Neuronal stem cell (in vitro differentiated cells): Measurements from ENCODE around the gene GLTPD2.
A peak's percentile ranks its signal among the peaks of the same experiment; 100 is the strongest.

ENCODE experiments used
- DNase-seq: peaks from one replicate; pipeline ENCODE4 v3.0.0-alpha.2; 2013; ENCODE audit warnings: low spot score
- H2AFZ ChIP-seq: one replicate; pipeline ENCODE4 v1.6.1; 2013; ENCODE audit warnings: mild to moderate bottlenecking, low read length, inconsistent platforms
- H2AK5ac ChIP-seq: 2 replicates; pipeline ENCODE4 v1.6.1; 2013; ENCODE audit warnings: low read depth, mild to moderate bottlenecking, inconsistent platforms, low read length, moderate library complexity, mixed read lengths
- H2BK120ac ChIP-seq: 2 replicates; pipeline ENCODE4 v1.6.1; 2013; ENCODE audit warnings: low read depth, mild to moderate bottlenecking, inconsistent platforms, low read length, moderate library complexity, mixed read lengths
- H2BK12ac ChIP-seq: one replicate; pipeline ENCODE4 v1.6.1; 2013; ENCODE audit warnings: low read length, inconsistent platforms
- H2BK15ac ChIP-seq: 2 replicates; pipeline ENCODE4 v1.6.1; 2013; ENCODE audit warnings: mild to moderate bottlenecking, low read length, inconsistent platforms, mixed read lengths
- H2BK5ac ChIP-seq: one replicate; pipeline ENCODE4 v1.6.1; 2013; ENCODE audit warnings: inconsistent platforms, mild to moderate bottlenecking, low read length, moderate library complexity
- H3K14ac ChIP-seq: one replicate; pipeline ENCODE4 v1.6.1; 2013; ENCODE audit warnings: low read length, inconsistent platforms
- H3K18ac ChIP-seq: 2 replicates; pipeline ENCODE4 v1.6.1; 2013; ENCODE audit warnings: low read length, inconsistent platforms
- H3K23ac ChIP-seq: 2 replicates; pipeline ENCODE4 v1.6.1; 2013; ENCODE audit warnings: low read depth, mild to moderate bottlenecking, mixed read lengths, low read length, inconsistent platforms; ENCODE audit not compliant: poor library complexity
- H3K27ac ChIP-seq: replicated peaks from 3 replicates; pipeline ENCODE4 v1.5.1; 2013; ENCODE audit warnings: low read length, inconsistent platforms
- H3K27me3 ChIP-seq, 3 experiments: 2 replicates each; pipeline ENCODE4 v1.6.1; 2013; ENCODE audit warnings: low read length in 3 of 3, mild to moderate bottlenecking in 2 of 3, inconsistent platforms in 1 of 3, low read depth in 1 of 3, mixed read lengths in 1 of 3, moderate library complexity in 1 of 3; ENCODE audit not compliant: control insufficient read depth in 3 of 3, insufficient read depth in 3 of 3
- H3K36me3 ChIP-seq, 2 donors: replicated peaks in 1 of 2; 2 replicates each; pipeline ENCODE4 v1.6.1; 2013; ENCODE audit warnings: low read length in 2 of 2; ENCODE audit not compliant: control insufficient read depth in 2 of 2, insufficient read depth in 2 of 2
- H3K4ac ChIP-seq: 2 replicates; pipeline ENCODE4 v1.6.1; 2013; ENCODE audit warnings: inconsistent platforms, mild to moderate bottlenecking, low read length, moderate library complexity
- H3K4me1 ChIP-seq, 2 donors: 1 replicate in 1 of 2; 2 replicates in 1 of 2; pipeline ENCODE4 v1.6.1; 2013; ENCODE audit warnings: low read length in 2 of 2, low read depth in 1 of 2; ENCODE audit not compliant: control insufficient read depth in 2 of 2, insufficient read depth in 1 of 2
- H3K4me2 ChIP-seq: one replicate; pipeline ENCODE4 v1.6.1; 2013; ENCODE audit warnings: mild to moderate bottlenecking, low read length, inconsistent platforms; ENCODE audit not compliant: insufficient read depth, poor library complexity, severe bottlenecking
- H3K4me3 ChIP-seq, 2 donors: 2 replicates each; pipeline ENCODE4 v1.5.1; 2013; ENCODE audit warnings: low read length in 2 of 2, mild to moderate bottlenecking in 2 of 2, inconsistent platforms in 1 of 2, moderate library complexity in 1 of 2
- H3K79me1 ChIP-seq: one replicate; pipeline ENCODE4 v1.6.1; 2013; ENCODE audit warnings: low read depth, mild to moderate bottlenecking, inconsistent platforms, low read length, moderate library complexity
- H3K9ac ChIP-seq: one replicate; pipeline ENCODE4 v1.6.1; 2013; ENCODE audit warnings: mild to moderate bottlenecking, low read depth, low read length, inconsistent platforms; ENCODE audit not compliant: poor library complexity
- H3K9me3 ChIP-seq, 2 donors: replicated peaks in 1 of 2; 2 replicates each; pipeline versions ENCODE3 to v1.6.1; 2013; ENCODE audit warnings: low read length in 2 of 2, mild to moderate bottlenecking in 2 of 2, inconsistent platforms in 1 of 2, low read depth in 1 of 2, mixed read lengths in 1 of 2, moderate library complexity in 1 of 2; ENCODE audit not compliant: control insufficient read depth in 2 of 2, insufficient read depth in 1 of 2
- H4K8ac ChIP-seq: one replicate; pipeline ENCODE4 v1.6.1; 2013; ENCODE audit warnings: low read depth, mild to moderate bottlenecking, inconsistent platforms, low read length, moderate library complexity
- H4K91ac ChIP-seq: one replicate; pipeline ENCODE4 v1.6.1; 2013; ENCODE audit warnings: low read length, low read depth, mild to moderate bottlenecking, inconsistent platforms; ENCODE audit not compliant: poor library complexity
- WGBS, 2 donors: extraction: QIAGEN DNeasy Blood & Tissue Kit; methylation state at CpG; one replicate each; pipeline ENCODE4 v1.1.7; 2013; ENCODE audit warnings: missing lambda C conversion rate in 2 of 2, mixed read lengths in 1 of 2; ENCODE audit not compliant: insufficient read length in 2 of 2, insufficient replicate concordance in 1 of 2; ENCODE audit errors: extremely low coverage in 2 of 2; 5-methylcytosine and 5-hydroxymethylcytosine counted together

The GLTPD2 gene

DNA sequence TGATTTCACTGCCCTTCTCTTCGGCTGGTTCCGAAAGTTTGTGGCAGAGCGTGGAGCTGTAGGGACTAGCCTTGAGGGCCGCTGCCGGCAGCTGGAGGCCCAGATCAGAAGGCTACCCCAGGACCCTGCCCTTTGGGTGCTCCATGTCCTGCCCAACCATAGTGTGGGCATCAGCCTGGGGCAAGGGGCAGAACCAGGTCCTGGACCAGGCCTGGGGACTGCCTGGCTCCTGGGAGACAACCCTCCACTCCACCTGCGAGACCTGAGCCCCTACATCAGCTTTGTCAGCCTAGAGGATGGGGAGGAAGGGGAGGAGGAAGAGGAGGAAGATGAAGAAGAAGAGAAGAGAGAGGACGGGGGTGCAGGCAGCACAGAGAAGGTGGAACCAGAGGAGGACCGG is 48.2 kb upstream of the GLTPD2 start:
- Histone ChIP-seq H2AFZ (no peak overlapping the region), H3K79me1 (peaks cover 2% of the 10 kb centered on the region), H3K14ac (no peak overlapping the region), H3K4me1 (peaks cover 5 to 7% of the 10 kb centered on the region in 2 donors), H4K91ac (no peak overlapping the region), H3K27me3 (peaks cover 23 to 95% (median 75%) of the 10 kb centered on the region in 3 experiments), H3K18ac (no peak overlapping the region), H3K9ac (no peak overlapping the region), H3K9me3 (peaks cover 0 to 4% of the 10 kb centered on the region in 2 donors), H2BK15ac (no peak overlapping the region), H4K8ac (no peak overlapping the region), H3K4ac (no peak overlapping the region), H3K4me3 (no peak overlapping the region), H2BK12ac (peak overlapping the region; percentile 36), H3K4me2 (no peak overlapping the region), H3K23ac (peak overlapping the region; percentile 40), H3K36me3 (no peaks in the 10 kb centered on the region), H2BK120ac (no peak overlapping the region), H2AK5ac (no peak overlapping the region), H2BK5ac (no peak overlapping the region), H3K27ac (no peak overlapping the region)
- no CpG with 5 or more reads among the region's 8 CpGs for WGBS, 2 donors
- DNase-seq, result no peak

DNA sequence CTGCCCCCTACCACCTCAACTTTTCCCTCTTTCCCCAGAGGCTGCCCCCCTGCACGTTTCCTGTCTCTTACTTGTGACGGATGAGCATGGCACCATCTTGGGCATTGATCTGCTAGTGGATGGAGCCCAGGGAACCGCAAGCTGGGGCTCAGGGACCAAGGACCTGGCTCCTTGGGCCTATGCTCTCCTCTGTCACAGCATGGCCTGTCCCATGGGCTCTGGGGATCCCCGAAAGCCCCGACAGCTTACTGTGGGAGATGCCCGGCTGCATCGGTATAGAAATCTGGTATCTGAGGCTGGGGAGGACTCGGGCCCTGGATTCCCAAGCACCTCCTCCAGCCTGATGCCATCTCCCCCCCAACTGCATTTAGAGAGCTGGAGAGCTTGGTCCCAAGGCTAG is 47.2 kb upstream of the GLTPD2 start:
- Histone ChIP-seq H3K27me3 (peaks cover 23 to 98% (median 71%) of the 10 kb centered on the region in 3 experiments), H4K91ac (no peak overlapping the region)

DNA sequence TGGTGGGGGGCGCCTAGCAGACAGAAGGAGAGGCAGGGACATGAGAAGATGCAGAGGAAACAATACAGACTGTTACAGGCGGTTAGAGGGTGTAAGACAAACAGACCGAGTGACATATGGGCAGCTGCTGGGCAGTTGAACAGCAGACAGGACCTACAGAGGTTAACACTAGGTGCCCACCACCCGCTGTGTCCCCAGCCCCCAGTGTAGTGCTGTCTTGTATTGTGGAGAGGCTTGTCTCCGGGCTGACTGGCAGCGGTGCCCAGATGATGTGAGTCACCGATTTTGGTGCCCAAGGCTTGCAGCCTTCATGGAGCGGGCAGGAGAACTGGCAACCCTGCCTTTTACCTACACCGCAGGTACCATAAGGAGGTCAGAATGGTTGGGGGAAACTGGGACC is 46.6 kb upstream of the GLTPD2 start:
- Histone ChIP-seq H3K18ac (no peak overlapping the region), H4K91ac (peak overlapping the region; percentile 64), H3K9me3 (peaks cover 0 to 4% of the 10 kb centered on the region in 2 donors), H3K14ac (peak overlapping the region; percentile 8), H3K9ac (no peak overlapping the region), H2AFZ (no peak overlapping the region), H2BK12ac (no peak overlapping the region), H3K23ac (peak overlapping the region; percentile 20), H2BK15ac (no peak overlapping the region), H3K27me3 (peaks cover 23 to 94% (median 70%) of the 10 kb centered on the region in 3 experiments), H3K4ac (no peak overlapping the region), H3K4me2 (no peak overlapping the region), H4K8ac (no peak overlapping the region), H3K36me3 (no peaks in the 10 kb centered on the region), H3K4me1 (peaks cover 5 to 7% of the 10 kb centered on the region in 2 donors), H2AK5ac (no peak overlapping the region), H2BK120ac (no peak overlapping the region), H3K79me1 (peaks cover 2% of the 10 kb centered on the region), H3K4me3 (no peak overlapping the region), H3K27ac (no peak overlapping the region), H2BK5ac (no peak overlapping the region)
- no CpG with 5 or more reads among the region's 9 CpGs for WGBS, 2 donors
- no peak for DNase-seq

More for the DNA sequence above, 47.2 kb upstream of the GLTPD2 start:
- no peak overlapping the region for H3K4ac ChIP-seq
- no peak overlapping the region for H3K4me2 ChIP-seq
- H2AK5ac ChIP-seq, result no peak overlapping the region
- H3K79me1 ChIP-seq, result peaks cover 2% of the 10 kb centered on the region
- H3K27ac ChIP-seq, result no peak overlapping the region
- DNase-seq, result no peak
- no peak overlapping the region for H3K9ac ChIP-seq
- peak overlapping the region; percentile 22 for H2BK12ac ChIP-seq
- H3K4me3 ChIP-seq, result no peak overlapping the region
- H2BK5ac ChIP-seq, result no peak overlapping the region
- H4K8ac ChIP-seq, result no peak overlapping the region
- no peaks in the 10 kb centered on the region for H3K36me3 ChIP-seq
- H2BK120ac ChIP-seq, result no peak overlapping the region
- WGBS, 2 donors, result no CpG with 5 or more reads among the region's 8 CpGs
- H3K9me3 ChIP-seq, result peaks cover 0 to 4% of the 10 kb centered on the region in 2 donors
- peaks cover 5 to 7% of the 10 kb centered on the region in 2 donors for H3K4me1 ChIP-seq
- H2BK15ac ChIP-seq, result no peak overlapping the region
- peak overlapping the region; percentile 71 for H3K14ac ChIP-seq
- no peak overlapping the region for H2AFZ ChIP-seq
- peak overlapping the region; percentile 38 for H3K18ac ChIP-seq
- peak overlapping the region; percentile 20 for H3K23ac ChIP-seq

DNA sequence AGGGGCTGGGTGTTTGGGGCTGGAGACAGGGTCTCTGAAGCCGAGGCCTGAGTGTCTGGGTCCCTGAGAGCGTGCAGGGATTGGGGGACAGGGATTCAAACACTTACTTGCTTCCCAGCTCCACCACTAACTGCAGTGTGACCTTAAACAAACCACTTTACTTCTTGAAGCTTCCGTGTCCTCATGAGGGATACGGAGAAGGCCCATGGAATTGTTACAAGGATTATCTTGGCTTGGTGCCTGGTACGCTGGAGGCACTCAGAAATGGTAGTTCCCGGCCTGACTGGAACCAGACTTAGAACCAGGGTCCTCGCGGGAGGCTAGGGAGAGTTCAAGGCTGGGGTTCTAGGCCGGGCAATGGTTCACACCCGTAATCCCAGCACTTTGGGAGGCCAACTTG is 46.1 kb upstream of the GLTPD2 start:
- peaks cover 23 to 90% (median 69%) of the 10 kb centered on the region in 3 experiments for H3K27me3 ChIP-seq
- no peak overlapping the region for H3K27ac ChIP-seq
- no peak for DNase-seq
- no peak overlapping the region for H3K18ac ChIP-seq
- H3K36me3 ChIP-seq, result no peaks in the 10 kb centered on the region
- H2BK5ac ChIP-seq, result no peak overlapping the region
- H3K4me3 ChIP-seq, result no peak overlapping the region
- H3K23ac ChIP-seq, result no peak overlapping the region
- H2BK120ac ChIP-seq, result no peak overlapping the region
- H3K9ac ChIP-seq, result no peak overlapping the region
- no peak overlapping the region for H2BK15ac ChIP-seq
- H3K4me2 ChIP-seq, result no peak overlapping the region
- H2AK5ac ChIP-seq, result no peak overlapping the region
- peaks cover 5 to 7% of the 10 kb centered on the region in 2 donors for H3K4me1 ChIP-seq
- no peak overlapping the region for H2AFZ ChIP-seq
- no peak overlapping the region for H4K8ac ChIP-seq
- H4K91ac ChIP-seq, result no peak overlapping the region
- no CpG with 5 or more reads among the region's 10 CpGs for WGBS, 2 donors
- no peak overlapping the region for H2BK12ac ChIP-seq
- H3K79me1 ChIP-seq, result peaks cover 2% of the 10 kb centered on the region
- peaks cover 0 to 4% of the 10 kb centered on the region in 2 donors for H3K9me3 ChIP-seq
- no peak overlapping the region for H3K4ac ChIP-seq
- H3K14ac ChIP-seq, result no peak overlapping the region
